HG03571 (cell line): ENCODE results near the gene CRNKL1.

ENCODE experiments used
- ATAC-seq: cut with Tn5 transposase; IDR thresholded peaks from one replicate; pipeline ENCODE4 v1.9.1; 2021; ENCODE audit not compliant: unreplicated experiment

The CRNKL1 gene

DNA sequence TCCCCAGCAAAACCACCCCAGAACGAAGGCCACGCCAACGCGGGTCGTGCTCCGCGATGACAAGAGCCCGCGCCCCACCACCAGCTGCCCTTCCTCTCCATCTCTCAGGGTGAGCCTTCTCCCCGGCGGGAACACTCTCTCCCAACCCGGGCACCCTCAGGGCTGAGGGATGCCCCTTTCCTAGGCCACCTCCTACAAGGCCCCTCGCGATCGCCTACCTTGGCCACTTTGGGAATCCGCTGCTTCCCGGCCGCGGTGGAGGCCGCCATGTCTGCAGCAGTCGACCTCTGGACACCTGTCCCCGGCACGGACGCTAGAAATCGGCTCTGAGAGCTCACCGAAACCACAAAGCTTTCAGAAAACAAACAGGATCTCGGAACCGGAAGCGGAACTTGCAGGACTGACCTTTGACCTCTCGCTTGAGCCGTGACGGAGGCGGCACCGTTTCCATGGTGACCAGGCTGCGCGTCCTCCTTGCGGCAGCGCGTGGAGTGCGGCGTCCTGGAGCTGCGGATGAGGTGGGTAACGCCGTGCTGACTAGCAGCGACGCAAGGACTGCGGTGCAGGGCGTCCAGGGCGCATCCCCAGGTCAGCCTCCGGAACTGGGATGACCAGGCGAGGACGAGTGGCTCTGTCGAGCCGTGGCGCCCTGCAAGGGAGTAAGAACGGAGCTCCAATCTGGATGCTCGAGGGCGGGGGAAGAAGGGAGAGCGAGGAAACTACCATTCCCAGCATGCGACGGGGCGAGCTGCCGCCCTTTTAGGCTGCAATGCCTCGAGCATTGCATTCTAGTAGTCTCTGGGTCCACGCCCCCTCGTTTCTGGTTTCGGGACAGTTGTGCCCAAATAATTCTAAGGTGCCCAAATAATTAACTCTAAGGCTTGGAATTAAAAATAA lies at the start of gene CRNKL1, which contains the start of gene CFAP61:
Gene CRNKL1, minus strand, starts transcription at position 393 of the 897 bp plus-strand sequence. Its CDS starts 124 bp downstream, at position 269.
Gene CFAP61, plus strand, starts transcription at position 459 of the 897 bp plus-strand sequence. CDS start 4,122 bp downstream, outside the sequence.
- ATAC-seq, result peak; percentile 93

DNA sequence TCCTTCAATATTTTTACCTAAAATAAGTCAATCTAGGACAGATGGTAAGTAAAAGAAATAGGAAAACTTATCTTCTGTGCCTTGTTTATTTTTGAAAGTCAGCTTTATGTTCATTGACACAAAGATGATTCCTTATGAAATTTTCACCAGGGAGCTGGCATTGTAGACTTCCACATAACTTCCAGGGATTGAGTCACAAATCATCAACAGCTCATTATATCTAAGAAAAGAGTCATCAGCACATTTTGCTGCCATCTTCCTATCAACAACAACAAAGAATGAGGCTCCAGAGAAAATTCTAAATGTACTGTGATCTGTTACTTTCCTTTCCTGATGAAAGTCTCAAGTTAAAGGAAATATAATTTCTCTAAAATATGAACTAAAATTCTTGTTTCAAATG lies 48.6 kb upstream of the CRNKL1 start:
- ATAC-seq, result no peak

DNA sequence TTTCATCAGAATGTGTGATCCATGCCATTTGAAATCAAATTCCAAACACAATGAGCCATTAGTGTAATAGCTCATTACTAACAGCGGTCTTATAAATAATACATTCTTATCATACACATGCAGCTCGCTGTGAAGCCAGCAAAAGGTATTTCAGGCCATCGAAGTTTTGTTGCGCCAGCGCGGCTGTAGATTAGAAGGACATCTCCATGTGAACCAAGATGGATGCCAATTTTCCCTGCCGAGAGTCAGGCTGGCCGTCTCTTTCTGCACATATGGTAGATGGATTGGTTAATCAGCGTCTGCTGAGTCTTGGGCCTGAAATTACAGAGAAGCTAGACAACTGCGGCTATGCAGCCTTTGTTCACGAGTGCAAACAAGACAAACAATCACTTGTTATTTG lies 44.2 kb upstream of the CRNKL1 start:
- ATAC-seq, result no peak

DNA sequence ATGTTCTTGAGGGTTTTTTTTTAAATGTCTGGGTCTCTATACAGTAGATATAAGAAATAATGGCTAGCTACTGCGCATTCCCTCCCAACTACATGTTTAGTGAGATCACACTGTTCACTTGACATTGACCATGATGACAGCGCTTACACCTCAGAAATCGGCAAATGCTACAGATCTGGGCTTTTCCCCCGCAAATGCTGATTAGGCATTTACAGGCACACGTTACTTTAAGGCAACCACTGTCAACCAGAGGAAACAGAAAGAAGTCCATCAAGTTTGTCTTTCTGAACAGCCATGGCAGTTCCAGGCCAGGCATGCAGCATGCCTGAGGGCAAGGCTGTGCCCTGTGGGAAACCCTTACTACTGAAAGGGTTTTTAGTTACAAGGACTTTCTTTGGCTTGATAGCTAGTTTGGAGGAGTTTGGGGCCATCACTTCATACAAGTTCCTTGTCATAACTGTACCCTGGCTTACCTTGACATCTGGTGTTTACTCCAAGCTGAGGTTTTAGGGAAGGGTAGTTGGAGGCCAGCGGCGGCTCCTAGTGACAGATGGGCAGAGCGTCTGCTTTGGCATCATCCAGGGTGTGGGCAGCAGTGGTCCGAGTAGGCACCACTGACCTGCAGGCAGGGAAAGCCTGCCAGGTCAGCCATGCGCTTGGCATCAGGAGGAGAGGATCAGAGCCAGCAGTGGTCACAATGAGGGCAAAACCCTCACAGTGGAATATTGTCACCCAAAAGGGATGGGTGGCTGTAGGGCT lies 43.0 kb upstream of the CRNKL1 start:
- no peak for ATAC-seq

DNA sequence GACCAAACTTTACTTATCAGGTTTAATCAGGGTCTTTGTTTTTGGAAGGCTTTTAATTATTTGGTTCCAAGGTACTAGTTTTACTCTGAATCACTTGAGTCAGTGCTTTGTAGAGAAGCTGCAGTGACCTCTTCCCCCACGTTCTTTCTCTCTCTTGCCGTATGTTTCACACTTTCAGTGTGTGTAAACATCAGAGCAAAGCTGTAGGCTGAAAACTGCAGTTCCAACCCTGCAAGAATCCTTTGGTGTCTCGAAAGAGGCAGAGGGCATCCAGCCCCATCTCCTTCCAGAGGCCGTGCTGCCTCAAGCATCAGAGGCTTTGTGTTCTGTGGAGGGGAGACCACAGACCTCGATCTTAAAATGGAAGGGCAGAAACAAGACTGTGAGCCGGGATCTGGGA lies 42.1 kb upstream of the CRNKL1 start:
- no peak for ATAC-seq

DNA sequence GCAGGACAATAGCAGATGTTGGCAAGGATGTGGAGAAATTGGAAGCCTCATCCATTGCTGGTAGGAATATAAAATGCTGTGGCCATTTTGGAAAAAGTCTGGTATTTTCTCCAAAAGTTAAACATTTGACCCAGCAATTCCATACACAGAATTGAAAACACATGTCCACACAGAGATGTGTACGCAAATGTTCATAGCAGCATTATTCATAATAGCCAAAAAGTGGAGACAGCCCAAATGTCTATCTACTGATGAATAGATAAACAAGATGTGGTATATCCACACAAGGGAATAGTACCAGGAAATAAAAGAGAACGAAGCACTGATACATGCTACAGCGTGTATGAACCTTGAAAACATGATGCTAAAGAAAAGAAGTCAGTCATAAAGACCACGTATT lies 40.6 kb upstream of the CRNKL1 start:
- ATAC-seq, result no peak

DNA sequence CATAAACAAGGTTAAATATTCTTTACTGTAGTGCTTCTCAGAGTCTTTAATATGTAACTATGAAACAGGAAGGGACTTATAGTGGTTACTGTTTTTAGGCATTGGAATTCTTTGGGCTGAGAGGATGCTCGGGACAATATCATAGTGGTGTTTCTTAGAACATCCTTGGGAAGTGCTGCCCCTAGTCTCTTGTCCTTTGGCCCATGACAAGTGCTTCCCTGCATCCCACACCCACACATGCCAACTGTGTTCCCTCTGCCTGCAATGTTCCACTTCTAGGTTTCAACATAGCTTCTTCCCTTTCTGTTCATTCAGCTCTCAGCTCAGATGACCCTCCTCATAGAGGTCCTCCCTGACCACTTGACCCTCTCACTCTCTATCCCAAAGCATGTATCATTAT lies 37.7 kb upstream of the CRNKL1 start:
- ATAC-seq, result no peak

DNA sequence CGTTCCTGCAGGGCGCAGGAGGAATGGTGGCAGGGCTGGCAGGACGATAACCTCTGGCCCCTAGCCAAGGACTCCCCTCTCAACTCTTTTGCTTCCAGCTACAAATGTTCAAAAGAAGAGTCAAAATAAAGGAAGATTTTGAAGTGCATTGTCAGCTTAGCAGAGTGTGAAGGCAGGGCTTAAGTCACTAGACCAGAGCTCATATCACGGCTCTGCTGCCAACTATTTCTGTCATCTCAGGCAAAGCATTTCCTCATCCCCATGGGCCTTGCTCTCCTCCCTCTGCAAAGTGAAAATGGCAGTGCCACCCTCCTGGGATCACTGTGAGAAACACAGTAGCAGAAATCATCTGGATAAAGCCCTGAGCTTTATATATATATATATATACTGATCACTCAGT lies 36.8 kb upstream of the CRNKL1 start:
- ATAC-seq, result no peak

DNA sequence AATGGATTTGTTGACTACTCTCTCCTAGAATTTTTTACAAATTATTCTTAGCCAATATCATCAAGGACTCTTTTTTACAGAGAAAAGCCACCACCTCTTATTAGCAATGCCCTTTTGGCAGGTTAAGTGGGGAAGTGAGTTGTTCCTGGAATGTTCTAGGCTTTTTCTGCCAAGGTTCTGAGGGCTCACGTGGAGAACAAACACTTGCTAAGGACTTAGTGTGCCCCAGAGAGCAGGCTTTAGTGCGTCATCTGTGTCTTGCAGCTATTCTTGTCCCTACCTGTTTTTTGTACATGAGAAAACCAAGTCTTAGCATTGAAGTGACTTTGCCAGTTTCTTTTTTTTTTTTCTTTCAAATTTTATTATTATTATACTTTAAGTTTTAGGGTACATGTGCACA lies 33.5 kb upstream of the CRNKL1 start:
- no peak for ATAC-seq

DNA sequence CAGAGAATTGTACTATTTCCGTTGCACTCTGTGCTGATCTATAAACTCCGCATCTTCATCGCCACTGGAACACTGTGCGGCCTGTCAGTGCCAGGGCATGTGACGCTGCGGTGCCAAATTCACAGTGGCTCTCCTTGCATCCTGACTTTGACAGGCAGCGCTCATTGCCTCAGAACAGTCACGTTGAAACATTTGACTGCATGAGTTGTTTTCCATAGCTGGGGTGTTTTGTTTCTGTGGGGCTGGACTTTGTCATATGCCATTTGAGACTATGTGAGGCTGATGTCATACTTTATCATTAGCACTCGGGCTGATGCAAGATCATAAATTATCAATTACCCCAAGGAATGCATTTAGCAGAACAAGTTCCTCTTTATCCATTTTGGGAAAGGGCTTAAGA lies 32.8 kb upstream of the CRNKL1 start:
- ATAC-seq, result no peak

DNA sequence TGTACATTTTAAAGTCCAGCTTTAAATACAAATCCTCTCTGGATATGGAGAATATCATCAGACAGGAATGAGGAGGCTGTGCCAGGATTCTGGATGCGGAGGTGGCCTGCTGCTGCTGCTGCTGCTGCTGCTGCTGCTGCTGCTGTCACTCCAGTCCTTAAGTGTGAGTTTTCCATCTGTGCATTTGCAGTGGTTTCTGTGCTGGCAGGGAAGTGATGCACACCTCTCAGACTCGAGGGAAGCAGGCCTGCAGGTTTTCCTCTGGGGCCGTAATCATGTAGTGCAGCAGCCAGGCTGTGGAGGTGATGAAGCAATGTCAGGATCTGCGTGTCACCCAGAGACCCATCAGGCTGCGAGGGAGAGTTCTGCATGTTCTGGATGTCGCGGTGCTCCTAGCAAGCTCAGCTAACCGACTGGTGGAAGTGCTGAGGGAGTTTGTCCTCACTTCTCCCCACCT lies 32.1 kb upstream of the CRNKL1 start:
- ATAC-seq, result no peak

DNA sequence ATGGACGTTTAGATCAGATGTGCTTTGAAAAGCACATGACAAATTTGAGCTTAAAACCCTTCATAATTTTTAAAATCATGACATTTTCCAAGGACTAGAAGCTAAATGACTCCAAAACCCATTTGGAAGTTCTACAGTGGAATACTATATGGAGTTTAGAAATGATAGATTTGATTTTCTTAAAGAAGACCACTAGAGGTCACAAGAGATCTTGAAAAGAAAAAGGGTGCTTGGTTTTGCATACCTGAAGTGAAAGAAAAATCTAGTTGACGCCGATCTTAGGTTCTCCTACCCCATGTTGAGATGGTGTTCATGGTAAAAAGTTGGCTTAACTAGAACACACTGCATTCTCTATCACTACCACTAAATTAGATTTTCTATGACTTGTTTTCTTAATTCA lies 31.5 kb upstream of the CRNKL1 start:
- ATAC-seq, result no peak

DNA sequence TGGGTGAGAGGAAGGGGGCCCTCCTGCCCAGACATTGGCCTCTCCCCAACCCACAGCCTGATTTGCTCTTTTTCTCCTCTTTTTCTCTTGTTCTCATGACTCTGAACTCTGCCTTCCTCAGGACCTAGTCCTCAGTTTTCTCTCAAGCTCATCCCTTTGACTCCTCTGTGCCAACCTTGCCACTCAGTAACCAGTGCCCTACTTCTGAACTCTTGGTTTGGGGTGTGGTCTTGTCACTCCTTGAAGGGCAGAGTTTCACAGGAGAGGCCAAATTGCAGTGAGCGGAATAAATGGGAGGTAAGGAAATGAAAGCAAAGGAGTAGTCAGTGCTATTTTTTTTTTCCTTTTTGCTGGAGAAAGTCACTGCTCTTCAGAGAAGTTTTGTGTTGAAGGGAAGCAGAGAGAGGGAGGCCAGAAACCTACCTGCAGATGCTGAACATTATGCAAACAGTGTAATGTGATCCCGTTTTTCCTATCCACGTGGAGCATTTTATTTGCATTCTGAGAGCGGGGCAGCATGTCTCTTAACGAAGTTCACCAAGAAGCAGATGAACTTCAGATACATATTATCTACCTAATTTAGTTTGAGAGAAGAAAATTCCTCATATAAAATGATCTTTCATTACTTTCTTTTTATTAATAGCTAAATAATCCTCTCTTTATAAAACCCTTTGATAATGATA lies 27.0 kb upstream of the CRNKL1 start:
- no peak for ATAC-seq

DNA sequence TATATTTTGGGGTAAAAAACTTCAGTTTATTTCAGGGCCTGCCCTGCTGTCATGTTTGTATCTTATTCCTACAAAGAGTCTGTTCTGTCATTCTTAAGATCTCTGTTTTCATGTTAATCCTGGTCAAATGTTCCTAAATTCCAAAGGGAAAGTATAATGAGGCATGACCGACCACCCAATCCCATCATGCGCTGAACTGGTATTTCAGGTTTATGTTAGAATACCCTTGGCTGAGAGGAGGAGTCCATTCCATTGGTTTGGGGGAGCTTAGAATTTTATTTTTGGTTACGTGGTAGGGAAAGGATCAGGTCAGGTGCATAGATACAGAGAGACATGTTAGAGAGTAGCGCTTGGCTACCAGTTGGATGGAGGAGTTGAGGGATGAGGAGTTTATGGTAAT lies 25.8 kb upstream of the CRNKL1 start:
- no peak for ATAC-seq

DNA sequence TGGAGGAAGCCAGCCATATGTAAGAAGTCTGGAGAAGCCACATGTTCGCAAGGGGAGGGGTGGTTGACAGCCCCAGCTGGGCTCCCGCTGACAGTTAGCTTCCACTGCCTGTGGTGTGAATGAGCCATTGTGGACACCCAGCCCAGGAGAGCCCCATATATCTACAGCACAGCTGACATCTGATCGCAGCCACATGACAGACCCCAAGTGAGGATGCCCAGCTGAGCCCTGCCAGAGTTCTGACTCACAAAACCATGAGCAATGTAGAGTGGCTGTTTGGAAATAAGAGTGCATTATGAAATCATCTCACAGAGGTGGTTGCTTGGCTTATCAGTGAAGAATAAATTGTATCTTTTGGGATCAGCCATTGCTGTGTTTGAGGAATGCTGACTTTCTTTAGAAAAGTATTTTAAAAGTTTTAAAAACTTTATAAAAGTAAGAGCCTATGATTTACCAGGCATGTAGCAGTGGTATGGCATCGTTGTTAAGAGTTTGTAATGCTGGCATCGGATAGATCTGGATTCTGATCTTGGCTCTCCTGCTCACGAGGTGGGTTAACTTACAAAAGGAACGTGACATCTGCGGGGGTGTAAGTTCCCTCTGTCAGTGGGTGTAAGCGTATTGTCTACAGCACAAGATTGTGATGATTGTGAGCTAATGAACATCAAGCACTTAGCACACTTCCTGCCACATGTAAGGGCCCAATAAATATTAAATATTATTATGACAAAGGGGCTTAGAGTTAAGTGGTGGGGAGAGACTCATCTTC lies 24.2 kb upstream of the CRNKL1 start:
- no peak for ATAC-seq

DNA sequence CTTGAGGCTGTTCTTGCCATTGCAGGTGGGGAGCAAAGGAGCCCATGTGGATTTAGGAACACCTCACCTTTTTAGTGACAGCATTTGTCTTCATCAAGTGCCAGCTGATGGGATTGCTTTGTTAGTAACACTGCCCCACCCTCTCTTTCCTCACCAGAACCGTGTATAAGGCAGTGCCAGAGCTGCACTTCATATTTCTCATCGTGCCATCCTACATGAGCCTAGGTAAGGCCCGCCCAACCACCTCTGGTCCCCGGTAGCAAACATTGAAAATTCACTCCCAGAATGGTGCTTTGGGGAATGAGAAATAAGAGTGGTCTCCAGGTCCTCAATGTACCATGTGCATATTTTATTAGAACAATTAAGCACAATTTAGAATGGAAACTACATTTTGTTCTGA lies 22.8 kb upstream of the CRNKL1 start:
- ATAC-seq, result no peak

DNA sequence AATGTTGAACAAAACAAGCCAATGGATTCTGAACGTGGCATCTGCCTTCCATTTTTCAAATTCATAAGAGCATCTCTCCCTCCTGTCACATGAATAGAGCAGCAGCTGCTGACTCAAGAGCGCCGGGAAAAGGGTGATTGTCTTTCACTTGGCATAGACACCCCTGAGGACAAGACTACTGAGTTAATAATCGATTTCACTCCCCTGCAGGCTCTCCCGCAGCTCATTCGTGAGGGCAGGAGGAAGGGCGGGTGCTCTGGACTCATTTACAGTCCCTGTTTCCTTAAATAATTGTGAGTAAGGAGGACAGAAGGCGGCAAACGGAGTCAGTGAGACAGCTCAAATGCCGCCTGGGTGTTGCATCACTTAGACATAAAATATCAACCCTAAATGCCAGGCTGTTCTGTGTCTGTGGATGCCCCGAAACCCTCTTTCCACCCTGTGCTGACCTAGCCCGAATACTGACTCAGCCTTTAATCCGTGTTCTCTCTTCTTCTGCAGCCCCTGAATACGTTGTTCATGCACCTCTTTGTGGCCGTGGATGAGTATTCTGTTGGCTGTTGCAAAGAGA lies 21.6 kb upstream of the CRNKL1 start:
- ATAC-seq, result no peak

DNA sequence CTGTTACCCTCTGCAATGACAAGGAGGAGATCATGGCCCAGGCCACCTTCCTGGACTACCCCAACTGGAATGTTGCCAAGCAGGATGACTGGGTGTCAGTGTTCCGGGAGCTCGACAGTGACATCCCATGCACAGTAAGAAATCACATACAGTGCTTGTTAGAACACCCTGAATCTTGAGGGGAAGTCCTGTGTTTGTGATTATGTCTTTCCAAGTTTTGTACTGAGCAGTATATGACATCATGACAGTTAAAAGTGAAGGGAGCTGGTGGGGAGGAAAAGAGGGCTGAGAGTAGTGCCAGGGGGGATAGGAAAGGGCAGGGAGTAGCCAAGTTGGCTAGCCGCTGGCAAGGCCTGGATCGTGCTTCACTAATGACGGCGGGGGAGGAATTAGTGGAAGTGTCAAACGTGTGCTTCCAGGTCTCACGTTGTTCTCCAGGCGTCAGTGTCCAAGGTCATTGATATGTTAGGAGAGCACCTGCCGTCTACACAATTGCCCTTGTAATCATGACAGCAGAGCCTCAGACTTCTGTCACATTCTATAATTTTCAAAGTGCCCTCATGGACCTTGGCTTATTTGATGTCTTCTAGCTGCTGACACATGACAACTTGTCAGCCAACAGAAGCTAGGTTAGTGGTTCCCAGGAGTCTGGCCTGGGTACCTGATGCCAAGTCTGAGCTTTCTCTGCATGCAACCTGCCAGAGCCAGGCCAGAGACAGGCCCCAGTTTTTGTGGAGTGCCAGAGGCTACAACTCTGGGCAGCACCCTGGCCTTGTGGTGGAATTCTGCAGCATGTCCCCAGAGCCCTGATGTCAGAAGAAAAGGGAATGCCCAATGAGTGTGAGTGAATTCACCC lies 18.8 kb upstream of the CRNKL1 start:
- ATAC-seq, result no peak

DNA sequence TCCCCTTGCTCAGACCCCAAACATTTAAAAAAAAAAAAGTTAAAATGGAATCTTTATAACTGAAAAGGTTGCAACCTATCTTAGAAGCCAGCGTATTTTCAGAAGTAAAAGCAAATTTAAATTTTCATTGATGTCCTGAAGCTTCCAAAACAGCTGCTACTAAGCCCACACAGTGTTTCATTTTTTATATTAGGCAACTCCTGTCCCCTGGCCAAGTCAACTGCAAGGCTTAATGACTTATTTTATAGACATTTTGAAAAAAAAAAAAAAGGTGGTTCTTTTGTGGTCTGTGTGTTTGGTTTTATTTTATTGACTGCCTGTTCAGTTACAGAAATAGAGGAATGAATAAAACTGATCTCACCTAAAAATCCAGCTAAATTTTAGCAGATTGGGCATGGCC lies 13.1 kb upstream of the CRNKL1 start:
- ATAC-seq, result no peak
